AG09319 (cell line): ENCODE measurements around the gene IL22RA1.

Experiments
- DNase-seq: peaks from one replicate; pipeline ENCODE4 v3.0.0-alpha.2; 2010; ENCODE audit warnings: low read depth; ENCODE audit errors: extremely low read depth
- TF ChIP-seq, protein P1 (sequence below): IDR thresholded peaks from 2 replicates; pipeline ENCODE4 v1.5.1; 2011; ENCODE audit warnings: low read depth, mild to moderate bottlenecking, inconsistent platforms, low read length, moderate library complexity

IL22RA1 gene

GRCh38 chr1:24165500-24165899 lies 22.6 kb upstream of the IL22RA1 start:
- TF ChIP-seq, protein P1, sequence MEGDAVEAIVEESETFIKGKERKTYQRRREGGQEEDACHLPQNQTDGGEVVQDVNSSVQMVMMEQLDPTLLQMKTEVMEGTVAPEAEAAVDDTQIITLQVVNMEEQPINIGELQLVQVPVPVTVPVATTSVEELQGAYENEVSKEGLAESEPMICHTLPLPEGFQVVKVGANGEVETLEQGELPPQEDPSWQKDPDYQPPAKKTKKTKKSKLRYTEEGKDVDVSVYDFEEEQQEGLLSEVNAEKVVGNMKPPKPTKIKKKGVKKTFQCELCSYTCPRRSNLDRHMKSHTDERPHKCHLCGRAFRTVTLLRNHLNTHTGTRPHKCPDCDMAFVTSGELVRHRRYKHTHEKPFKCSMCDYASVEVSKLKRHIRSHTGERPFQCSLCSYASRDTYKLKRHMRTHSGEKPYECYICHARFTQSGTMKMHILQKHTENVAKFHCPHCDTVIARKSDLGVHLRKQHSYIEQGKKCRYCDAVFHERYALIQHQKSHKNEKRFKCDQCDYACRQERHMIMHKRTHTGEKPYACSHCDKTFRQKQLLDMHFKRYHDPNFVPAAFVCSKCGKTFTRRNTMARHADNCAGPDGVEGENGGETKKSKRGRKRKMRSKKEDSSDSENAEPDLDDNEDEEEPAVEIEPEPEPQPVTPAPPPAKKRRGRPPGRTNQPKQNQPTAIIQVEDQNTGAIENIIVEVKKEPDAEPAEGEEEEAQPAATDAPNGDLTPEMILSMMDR: no peak
- DNase-seq: no peak

GRCh38 chr1:24164004-24164403 lies 21.1 kb upstream of the IL22RA1 start:
- TF ChIP-seq, protein P1: no peak
- DNase-seq: no peak

DNA sequence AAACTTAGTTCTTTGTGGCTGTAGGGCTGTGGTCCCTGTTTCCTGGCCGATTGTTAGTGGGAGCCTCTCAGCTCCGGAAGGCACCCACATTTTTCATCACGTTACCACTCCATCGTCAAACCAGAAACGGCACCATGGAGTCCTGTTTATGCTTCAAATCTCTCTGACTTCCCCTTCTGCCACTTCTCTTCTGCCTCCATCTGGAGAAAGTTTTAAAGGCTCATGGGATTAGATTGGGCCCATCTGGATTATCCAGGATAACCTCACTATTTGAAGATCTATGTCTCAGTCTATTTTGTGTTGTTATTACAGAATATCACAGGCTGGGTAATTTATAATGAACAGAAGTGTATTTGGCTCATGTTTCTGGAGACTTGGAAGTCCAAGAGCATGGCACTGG lies 19.3 kb upstream of the IL22RA1 start:
- DNase-seq: no peak
- TF ChIP-seq, protein P1: no peak

- DNase-seq: no peak
- TF ChIP-seq, protein P1: no peak
Measured at GRCh38 chr1:24161270-24161669, 18.3 kb upstream of the IL22RA1 start.

- TF ChIP-seq, protein P1: no peak
- no peak for DNase-seq
Measured at GRCh38 chr1:24159366-24159765, 16.4 kb upstream of the IL22RA1 start.

DNA sequence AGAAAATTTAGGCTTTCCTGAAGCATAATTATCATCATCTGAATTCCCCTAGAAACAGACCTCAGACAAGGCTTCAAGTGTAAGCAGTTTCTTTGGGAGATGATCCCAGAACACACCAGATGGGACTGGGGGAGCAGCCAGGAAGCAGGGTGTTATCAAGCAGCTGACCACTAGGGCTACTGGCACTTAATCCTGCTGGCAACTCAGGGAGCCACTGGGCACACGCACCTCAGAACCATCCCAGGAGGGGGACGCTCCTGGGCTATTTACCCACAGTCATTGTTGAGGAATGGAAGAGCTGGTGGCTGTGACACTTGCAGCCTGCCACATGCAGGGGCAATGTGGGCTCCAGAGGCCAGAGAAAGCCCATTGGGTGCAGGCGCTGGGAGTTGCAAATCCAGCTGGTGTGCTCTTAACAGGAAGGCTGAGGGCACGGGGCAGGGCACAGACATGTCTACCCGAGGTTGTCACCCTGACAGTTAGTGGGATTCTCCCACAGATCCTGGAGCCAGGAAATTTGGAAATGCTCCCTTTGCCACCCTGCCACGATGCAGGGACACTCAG lies 15.1 kb upstream of the IL22RA1 start:
- TF ChIP-seq, protein P1: peak; percentile 7
- no peak for DNase-seq

DNA sequence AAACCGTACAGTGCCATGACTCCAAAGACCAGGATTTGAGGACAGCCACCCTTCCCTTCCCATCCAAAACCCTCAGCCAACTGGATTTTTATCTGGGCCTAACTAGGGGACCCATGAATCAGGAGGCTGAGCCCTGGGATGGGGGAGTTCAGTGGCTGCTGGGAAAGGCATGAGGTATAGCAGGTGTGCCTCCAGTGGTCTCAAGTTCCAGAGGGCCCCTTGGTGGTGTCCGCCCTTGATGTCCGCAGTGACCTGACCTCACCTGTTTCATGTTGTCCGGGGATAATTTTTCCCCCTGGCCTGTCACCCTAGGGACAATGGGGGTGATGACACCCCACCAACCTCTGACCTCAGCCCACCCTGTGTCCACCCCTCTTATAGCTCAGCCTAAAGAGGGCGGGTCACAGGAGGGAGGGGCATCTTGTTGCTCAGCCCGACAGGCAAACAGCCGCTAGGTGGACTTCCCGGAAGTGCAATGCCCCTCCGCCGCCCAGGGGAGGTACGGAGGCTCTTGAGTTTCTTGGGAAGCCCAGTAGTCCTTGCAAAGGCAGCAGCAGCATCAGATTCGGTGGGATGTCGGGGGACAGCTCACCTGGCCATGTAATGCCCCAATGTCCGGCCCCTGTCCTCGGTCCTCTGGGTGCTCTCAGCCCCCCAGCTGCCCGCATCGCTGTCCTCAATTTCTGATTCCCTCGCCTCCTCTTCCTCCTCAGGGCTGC lies 13.8 kb upstream of the IL22RA1 start:
- TF ChIP-seq, protein P1: no peak

More for the DNA sequence above, 13.8 kb upstream of the IL22RA1 start:
- no peak for DNase-seq
